ENCODE results near the gene P4HA2. TPM values are rescaled to one million over a fixed set of nuclear protein-coding genes. Genes with fewer than 3 reads are reported as not detected.

P4HA2 gene
- total and polyA plus RNA-seq, 2 of the 13 experiments (the other 11 are each of a cell fraction or from before 2014, with no cell fraction given) = 37.7 to 126 TPM

- Histone ChIP-seq H3K9ac (ENCODE audit: insufficient read depth, low read depth, low read length) (no peak overlapping the region), H4K20me1 (ENCODE audit: insufficient read depth, low read length) (no peaks in the 10 kb centered on the region), H3K27me3 (ENCODE audit: control insufficient read depth in 1 of 2, insufficient read depth in 2 of 2, low read length in 2 of 2) (peaks cover 0 to 1% of the 10 kb centered on the region in 2 experiments; a peak in 1 of 5 replicates), H3K27ac (ENCODE audit: extremely low read length, insufficient read depth, low read length) (no peak overlapping the region), H3K79me2 (ENCODE audit: insufficient read depth, low read length) (no peaks in the 10 kb centered on the region), H2AFZ (ENCODE audit: low read length) (no peak overlapping the region), H3K4me3 (replicated peaks in 1 of 3; ENCODE audit: insufficient read depth in 1 of 3, low read depth in 2 of 3, low read length in 3 of 3) (no peak overlapping the region), H3K4me2 (ENCODE audit: low read depth, low read length) (no peak overlapping the region), H3K9me3 (ENCODE audit: low read length) (no peaks in the 10 kb centered on the region), H3K4me1 (ENCODE audit: insufficient read depth, low read length) (peaks cover 42% of the 10 kb centered on the region), H3K36me3 (replicated peaks in 1 of 2; ENCODE audit: control insufficient read depth in 1 of 2, insufficient read depth in 2 of 2, low read length in 2 of 2) (no peaks in the 10 kb centered on the region)
- POLR2A ChIA-PET = interaction anchor here (0.6 to 1.4 kb wide), 3 partner anchors 14 to 318 kb away, joined by 3 to 5 read pairs (median 3); partner anchors contain the start of gene SLC22A4
- no peak for ATAC-seq
- DNase-seq (ENCODE audit: low spot score) = no peak
- no peak for FAIRE-seq
- in situ Hi-C loops (cut with HindIII; ENCODE audit: extremely low pct_ligation_motif_present, low pct_unique_long_range_greater_than_20kb) = no loop called here
- WGBS (ENCODE audit: low lambda C conversion rate) = 50% methylated on average over 4 of the region's 4 CpGs
- intact Hi-C loops (cut with micrococcal nuclease; ENCODE audit: unreplicated experiment) = no loop called here
- BruUV-seq (replicated peaks) = no TSS peak
- CTCF ChIA-PET (ENCODE audit: low intra/inter-chr PET ratio, low total read pairs) = no interaction called here
- TF ChIP-seq KIAA2018 (CRISPR knock-in tag; IDR thresholded peaks at IDR 0.05; ENCODE audit: borderline replicate concordance) (no peak), FIP1L1 (IDR thresholded peaks at IDR 0.05; ENCODE audit: borderline replicate concordance, insufficient read depth, low read depth, low read length) (no peak), RARG (CRISPR knock-in tag; IDR thresholded peaks at IDR 0.05; ENCODE audit: low read depth) (no peak), TBP (CRISPR knock-in tag; IDR thresholded peaks at IDR 0.05) (no peak), ARID4A (CRISPR knock-in tag; IDR thresholded peaks at IDR 0.05; ENCODE audit: borderline replicate concordance) (no peak), NBN (conservative IDR thresholded peaks at IDR 0.05) (no peak), MIER3 (CRISPR knock-in tag; IDR thresholded peaks at IDR 0.05; ENCODE audit: borderline replicate concordance) (no peak), MBD4 (IDR thresholded peaks at IDR 0.05; ENCODE audit: borderline replicate concordance, low read length) (no peak), GMEB2 (CRISPR knock-in tag; IDR thresholded peaks at IDR 0.05; ENCODE audit: low read depth) (no peak)
Measured at GRCh38 chr5:132264546-132265335, 37.1 kb upstream of the P4HA2 start.
